Glutamatergic neuron (in vitro differentiated cells): ENCODE results near the gene SLITRK4. TPM values are rescaled to one million over a fixed set of nuclear protein-coding genes. Genes with fewer than 3 reads are reported as not detected.

ENCODE experiments used
- DNase-seq: peaks from one replicate; pipeline ENCODE4 v3.0.0; 2022
- H3K27ac Mint-ChIP-seq: one replicate; pipeline ENCODE4 v1.8.0; 2020; ENCODE audit warnings: mild to moderate bottlenecking, mixed read lengths, inconsistent platforms; ENCODE audit not compliant: unreplicated experiment
- H3K27me3 Mint-ChIP-seq: one replicate; pipeline ENCODE4 v1.8.0; 2020; ENCODE audit warnings: mild to moderate bottlenecking, moderate library complexity, mixed read lengths, inconsistent platforms; ENCODE audit not compliant: unreplicated experiment
- H3K36me3 Mint-ChIP-seq: one replicate; pipeline ENCODE4 v1.8.0; 2020; ENCODE audit warnings: mild to moderate bottlenecking, mixed read lengths, inconsistent platforms; ENCODE audit not compliant: unreplicated experiment
- H3K4me1 Mint-ChIP-seq: one replicate; pipeline ENCODE4 v1.8.0; 2020; ENCODE audit warnings: mild to moderate bottlenecking, low read depth, mixed read lengths, inconsistent platforms; ENCODE audit not compliant: unreplicated experiment
- H3K4me3 Mint-ChIP-seq: one replicate; pipeline ENCODE4 v1.8.0; 2020; ENCODE audit warnings: mild to moderate bottlenecking, mixed read lengths, inconsistent platforms; ENCODE audit not compliant: unreplicated experiment
- H3K9me3 Mint-ChIP-seq: one replicate; pipeline ENCODE4 v1.8.0; 2020; ENCODE audit warnings: mild to moderate bottlenecking, moderate library complexity, mixed read lengths, inconsistent platforms; ENCODE audit not compliant: unreplicated experiment
- CTCF ChIP-seq: fragments of 200-600 bp; sonication (generic); IDR thresholded peaks from one replicate; pipeline ENCODE4 v1.5.0; 2021; ENCODE audit not compliant: partially characterized antibody, unreplicated experiment
- long read RNA-seq: library from polyadenylated mRNA; unstranded; transcript quantifications from one replicate; pipeline ENCODE4 v2.0.0, GENCODE V29; 2020; ENCODE audit not compliant: unreplicated experiment
- total RNA-seq: library from RNA; stranded (reverse); fragmentation: NEBNext Ultra II Directional; extraction: Animal tissue kit (Norgen Biotek cat#: 25700); gene quantifications from one replicate; pipeline ENCODE4 v1.2.1, GENCODE V29; 2021; ENCODE audit not compliant: unreplicated experiment

The SLITRK4 gene, protein sequence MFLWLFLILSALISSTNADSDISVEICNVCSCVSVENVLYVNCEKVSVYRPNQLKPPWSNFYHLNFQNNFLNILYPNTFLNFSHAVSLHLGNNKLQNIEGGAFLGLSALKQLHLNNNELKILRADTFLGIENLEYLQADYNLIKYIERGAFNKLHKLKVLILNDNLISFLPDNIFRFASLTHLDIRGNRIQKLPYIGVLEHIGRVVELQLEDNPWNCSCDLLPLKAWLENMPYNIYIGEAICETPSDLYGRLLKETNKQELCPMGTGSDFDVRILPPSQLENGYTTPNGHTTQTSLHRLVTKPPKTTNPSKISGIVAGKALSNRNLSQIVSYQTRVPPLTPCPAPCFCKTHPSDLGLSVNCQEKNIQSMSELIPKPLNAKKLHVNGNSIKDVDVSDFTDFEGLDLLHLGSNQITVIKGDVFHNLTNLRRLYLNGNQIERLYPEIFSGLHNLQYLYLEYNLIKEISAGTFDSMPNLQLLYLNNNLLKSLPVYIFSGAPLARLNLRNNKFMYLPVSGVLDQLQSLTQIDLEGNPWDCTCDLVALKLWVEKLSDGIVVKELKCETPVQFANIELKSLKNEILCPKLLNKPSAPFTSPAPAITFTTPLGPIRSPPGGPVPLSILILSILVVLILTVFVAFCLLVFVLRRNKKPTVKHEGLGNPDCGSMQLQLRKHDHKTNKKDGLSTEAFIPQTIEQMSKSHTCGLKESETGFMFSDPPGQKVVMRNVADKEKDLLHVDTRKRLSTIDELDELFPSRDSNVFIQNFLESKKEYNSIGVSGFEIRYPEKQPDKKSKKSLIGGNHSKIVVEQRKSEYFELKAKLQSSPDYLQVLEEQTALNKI
- total RNA-seq = 0.64 TPM
- long read RNA-seq = 0 reads

DNA sequence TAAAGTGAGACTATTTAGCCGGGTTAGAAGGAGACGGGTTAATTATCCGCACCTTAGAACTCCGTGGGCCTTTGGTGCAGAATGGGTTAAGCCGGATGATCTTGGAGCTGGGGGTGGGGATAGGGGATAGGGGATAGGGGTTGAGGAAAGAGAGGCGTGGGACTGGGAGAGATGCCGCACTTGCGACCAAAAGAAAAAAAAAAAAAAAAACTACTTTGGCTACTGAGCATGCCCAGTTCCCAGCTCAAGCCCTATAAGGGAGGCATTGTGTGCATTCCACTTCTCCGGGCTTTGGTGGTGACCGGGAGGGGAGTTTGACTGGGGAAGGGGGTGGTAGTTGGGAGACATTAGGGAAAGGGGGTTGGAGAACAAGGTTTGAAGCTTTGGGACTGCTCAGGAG is at the start of gene SLITRK4:
Gene SLITRK4 (minus strand): TSS at position 187 of the 400 bp plus-strand sequence. CDS start 4,993 bp downstream, outside the sequence.
- no peaks in the 10 kb centered on the region for H3K36me3 Mint-ChIP-seq
- peaks cover 9% of the 10 kb centered on the region for H3K27me3 Mint-ChIP-seq
- peak; percentile 41 for DNase-seq
- H3K27ac Mint-ChIP-seq = no peak within 1 kb of the TSS
- no peaks in the 10 kb centered on the region for H3K9me3 Mint-ChIP-seq
- H3K4me3 Mint-ChIP-seq = peak within 1 kb of the TSS; percentile 95
- TF ChIP-seq CTCF = no peak
- H3K4me1 Mint-ChIP-seq = peaks cover 7% of the 10 kb centered on the region

DNA sequence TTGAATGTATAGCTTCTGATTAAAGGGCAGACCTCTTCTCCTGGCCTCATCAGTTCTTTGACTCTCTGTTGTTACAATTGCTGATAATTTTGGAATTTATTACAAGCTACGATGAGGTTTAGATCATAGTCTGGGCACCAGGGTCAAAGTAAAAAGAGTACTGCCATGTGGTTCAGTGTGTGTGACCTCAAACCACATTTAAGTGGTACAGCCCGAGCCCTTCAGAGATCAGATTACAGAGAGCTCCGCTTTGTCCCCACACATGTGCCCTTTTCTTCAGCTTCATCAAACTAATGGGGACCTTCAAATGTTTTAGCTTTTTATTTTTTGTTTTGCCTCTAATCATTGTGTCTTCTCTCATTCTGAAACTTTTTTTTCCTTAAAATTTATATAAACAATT is 47.6 kb upstream of the SLITRK4 start:
- Mint-ChIP-seq H3K36me3 (no peaks in the 10 kb centered on the region), H3K4me3 (no peak overlapping the region), H3K27me3 (no peaks in the 10 kb centered on the region), H3K27ac (no peak overlapping the region), H3K4me1 (no peaks in the 10 kb centered on the region), H3K9me3 (no peaks in the 10 kb centered on the region)
- DNase-seq = no peak
- TF ChIP-seq CTCF = no peak

GRCh38 chrX:143674926-143675325 is 39.0 kb upstream of the SLITRK4 start:
- DNase-seq = no peak
- Mint-ChIP-seq H3K4me3 (no peak overlapping the region), H3K36me3 (no peaks in the 10 kb centered on the region), H3K9me3 (no peaks in the 10 kb centered on the region), H3K27ac (peak overlapping the region; percentile 5), H3K4me1 (peaks cover 12% of the 10 kb centered on the region), H3K27me3 (no peaks in the 10 kb centered on the region)
- no peak for TF ChIP-seq CTCF

- Mint-ChIP-seq H3K27ac (no peak overlapping the region), H3K27me3 (no peaks in the 10 kb centered on the region), H3K4me1 (peaks cover 3% of the 10 kb centered on the region), H3K36me3 (no peaks in the 10 kb centered on the region), H3K9me3 (no peaks in the 10 kb centered on the region), H3K4me3 (no peak overlapping the region)
- no peak for DNase-seq
- TF ChIP-seq CTCF = no peak
These were observed 33.5 kb upstream of the SLITRK4 start for GRCh38 chrX:143669395-143669794.
